ENCODE data around the gene INHBB. TPM values are rescaled to one million over a fixed set of nuclear protein-coding genes. Genes with fewer than 3 reads are reported as not detected.

INHBB gene
- total RNA-seq, 2 donors from 2014 or later, result 35.9 to 83.7 TPM

DNA sequence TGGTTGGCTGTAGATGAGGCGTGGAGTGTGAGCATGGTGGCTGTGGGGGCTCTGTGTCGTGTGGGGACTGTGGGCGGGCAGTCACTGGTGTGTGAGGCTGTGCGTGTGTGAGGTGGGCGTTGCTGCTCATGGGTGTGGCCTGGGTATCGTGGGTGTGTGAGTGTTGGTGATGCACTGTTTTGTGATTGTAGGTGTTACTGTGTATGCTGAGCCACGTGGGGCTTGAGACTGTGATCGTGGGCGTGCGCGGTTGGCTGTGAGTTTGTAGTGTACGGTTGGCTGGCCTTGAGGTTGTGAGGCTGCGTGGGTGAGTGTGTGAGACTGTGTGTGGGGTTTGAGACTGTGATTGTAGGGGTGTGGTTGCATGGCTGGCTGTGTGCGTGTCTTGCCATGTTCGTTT, 8.5 kb downstream of the INHBB start:
- no peaks in the 10 kb centered on the region for H3K4me1 ChIP-seq (replicated peaks)
- 88% methylated on average over 15 of the region's 15 CpGs for WGBS
- no peaks in the 10 kb centered on the region for H3K9me3 ChIP-seq
- intact Hi-C loops (cut with DNase I), result no loop called here
- H3K36me3 ChIP-seq, result peaks cover 0 to 7% of the 10 kb centered on the region in 2 donors
- DNase-seq (ENCODE audit: low spot score), result no peak
- no peak overlapping the region for H3K27ac ChIP-seq
- no peak overlapping the region for H3K4me3 ChIP-seq
- H3K27me3 ChIP-seq (replicated peaks; ENCODE audit: insufficient read depth), result no peaks in the 10 kb centered on the region
- TF ChIP-seq, protein P1, sequence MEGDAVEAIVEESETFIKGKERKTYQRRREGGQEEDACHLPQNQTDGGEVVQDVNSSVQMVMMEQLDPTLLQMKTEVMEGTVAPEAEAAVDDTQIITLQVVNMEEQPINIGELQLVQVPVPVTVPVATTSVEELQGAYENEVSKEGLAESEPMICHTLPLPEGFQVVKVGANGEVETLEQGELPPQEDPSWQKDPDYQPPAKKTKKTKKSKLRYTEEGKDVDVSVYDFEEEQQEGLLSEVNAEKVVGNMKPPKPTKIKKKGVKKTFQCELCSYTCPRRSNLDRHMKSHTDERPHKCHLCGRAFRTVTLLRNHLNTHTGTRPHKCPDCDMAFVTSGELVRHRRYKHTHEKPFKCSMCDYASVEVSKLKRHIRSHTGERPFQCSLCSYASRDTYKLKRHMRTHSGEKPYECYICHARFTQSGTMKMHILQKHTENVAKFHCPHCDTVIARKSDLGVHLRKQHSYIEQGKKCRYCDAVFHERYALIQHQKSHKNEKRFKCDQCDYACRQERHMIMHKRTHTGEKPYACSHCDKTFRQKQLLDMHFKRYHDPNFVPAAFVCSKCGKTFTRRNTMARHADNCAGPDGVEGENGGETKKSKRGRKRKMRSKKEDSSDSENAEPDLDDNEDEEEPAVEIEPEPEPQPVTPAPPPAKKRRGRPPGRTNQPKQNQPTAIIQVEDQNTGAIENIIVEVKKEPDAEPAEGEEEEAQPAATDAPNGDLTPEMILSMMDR (IDR thresholded peaks at IDR 0.05), result no peak
- TF ChIP-seq POLR2AphosphoS5 (IDR thresholded peaks at IDR 0.05) (no peak), POLR2A (IDR thresholded peaks at IDR 0.05) (no peak)

DNA sequence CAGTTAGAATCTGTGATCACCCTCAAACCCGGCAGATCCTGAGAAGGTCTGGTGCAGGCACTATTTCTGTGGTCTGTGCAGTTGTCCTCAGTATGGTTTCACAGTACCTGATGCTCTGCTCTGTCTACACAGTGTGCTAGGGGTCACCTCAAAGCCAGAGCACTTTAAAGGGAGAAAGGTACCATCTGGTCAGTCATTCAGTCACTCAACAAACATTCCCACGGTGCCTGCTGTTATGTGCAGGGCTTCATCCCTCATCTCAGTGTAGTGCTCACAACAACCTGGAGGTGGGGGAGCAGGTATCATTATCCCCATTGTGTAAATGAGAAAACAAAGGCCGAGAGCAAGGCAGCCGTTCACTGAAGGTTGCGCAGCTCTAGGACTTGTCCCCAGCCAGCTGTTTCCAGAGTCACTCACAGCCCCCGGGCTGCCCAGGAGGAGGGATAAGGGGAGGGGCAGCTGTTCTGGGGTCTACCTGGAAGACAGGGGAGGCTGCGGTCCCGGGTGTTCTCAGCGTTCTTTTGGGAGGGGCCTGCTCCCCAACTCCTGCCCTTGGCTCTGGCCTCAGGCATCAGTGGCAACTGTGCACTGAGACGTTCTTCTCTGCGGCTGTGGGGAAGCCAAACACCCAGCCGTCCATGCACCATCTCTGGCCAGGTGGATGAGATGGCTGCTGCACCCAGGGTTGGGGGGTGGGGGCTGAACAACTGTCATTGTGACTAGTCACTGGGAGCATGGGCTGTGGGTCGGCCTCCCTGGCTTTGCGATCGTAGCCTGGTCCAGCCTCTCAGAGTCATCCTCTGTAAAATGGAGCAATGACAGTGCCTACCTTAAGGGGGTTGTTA, 9.2 kb downstream of the INHBB start:
- Histone ChIP-seq H3K27me3 (replicated peaks; ENCODE audit: insufficient read depth) (no peaks in the 10 kb centered on the region), H3K36me3 (peaks cover 0 to under 1% of the 10 kb centered on the region in 2 donors), H3K4me3 (no peak overlapping the region), H3K4me1 (replicated peaks) (no peaks in the 10 kb centered on the region), H3K9me3 (no peaks in the 10 kb centered on the region), H3K27ac (no peak overlapping the region)
- 82% methylated on average over 15 of the region's 15 CpGs for WGBS
- DNase-seq (ENCODE audit: low spot score), result no peak
- intact Hi-C loops (cut with DNase I), result no loop called here
- TF ChIP-seq POLR2A (IDR thresholded peaks at IDR 0.05), result no peak
- no peak for TF ChIP-seq POLR2AphosphoS5 (IDR thresholded peaks at IDR 0.05)
- TF ChIP-seq, protein P1 (IDR thresholded peaks at IDR 0.05), result no peak

DNA sequence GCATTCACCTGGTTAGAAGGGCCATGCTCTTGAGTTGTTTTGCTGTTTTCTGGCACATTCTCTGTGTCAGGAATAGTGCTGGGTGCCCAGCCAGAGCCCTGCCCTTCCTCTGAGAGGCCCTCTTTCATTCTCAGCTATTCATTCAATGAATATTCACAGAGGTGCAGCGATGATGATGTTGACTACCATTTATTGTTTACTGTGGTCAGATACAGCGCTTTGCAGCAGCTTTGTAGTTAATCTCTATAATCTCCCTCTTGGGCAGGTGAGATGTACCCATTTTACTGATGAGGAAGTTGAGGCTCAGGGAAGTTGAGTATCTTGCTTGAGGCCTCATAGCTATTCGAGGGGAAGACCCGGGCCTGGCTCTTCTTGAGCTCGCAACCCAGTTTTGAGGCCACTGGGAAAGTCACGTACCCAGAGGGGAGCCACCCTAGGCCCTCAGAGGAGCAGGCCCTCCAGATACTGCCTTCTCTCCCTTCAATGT, 9.9 kb downstream of the INHBB start:
- 95% methylated on average over 6 of the region's 6 CpGs for WGBS
- no peak overlapping the region for H3K27ac ChIP-seq
- no peaks in the 10 kb centered on the region for H3K9me3 ChIP-seq
- DNase-seq (ENCODE audit: low spot score), result no peak
- TF ChIP-seq, protein P1 (IDR thresholded peaks at IDR 0.05), result no peak
- no peak for TF ChIP-seq POLR2A (IDR thresholded peaks at IDR 0.05)
- TF ChIP-seq POLR2AphosphoS5 (IDR thresholded peaks at IDR 0.05), result no peak
- no peaks in the 10 kb centered on the region for H3K4me1 ChIP-seq (replicated peaks)
- H3K36me3 ChIP-seq, result no peaks in the 10 kb centered on the region
- intact Hi-C loops (cut with DNase I), result no loop called here
- no peaks in the 10 kb centered on the region for H3K27me3 ChIP-seq (replicated peaks; ENCODE audit: insufficient read depth)
- H3K4me3 ChIP-seq, result no peak overlapping the region

DNA sequence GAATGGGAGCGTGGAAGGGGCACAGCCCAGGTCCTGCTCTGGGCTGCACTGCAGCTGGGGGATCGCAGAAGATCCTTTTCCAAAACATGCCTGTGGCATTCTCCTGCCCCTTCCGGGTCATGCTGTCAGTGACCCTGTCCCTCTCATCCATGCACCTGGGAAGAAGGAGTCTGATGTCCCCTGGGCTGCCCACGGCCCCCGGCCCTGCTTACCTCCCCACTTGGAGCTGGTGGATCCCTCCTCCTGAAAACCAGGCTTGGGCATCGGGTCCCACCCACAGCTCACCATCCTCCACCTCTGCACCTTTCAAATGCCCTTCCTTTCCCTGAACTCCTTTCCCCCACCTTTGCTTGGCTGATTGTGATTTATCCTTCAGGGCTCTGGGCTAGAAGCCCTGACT, 11.8 kb downstream of the INHBB start:
- H3K36me3 ChIP-seq, result no peaks in the 10 kb centered on the region
- H3K9me3 ChIP-seq, result no peaks in the 10 kb centered on the region
- WGBS, result 83% methylated on average over 6 of the region's 6 CpGs
- no peaks in the 10 kb centered on the region for H3K4me1 ChIP-seq (replicated peaks)
- no peak overlapping the region for H3K27ac ChIP-seq
- H3K27me3 ChIP-seq (replicated peaks; ENCODE audit: insufficient read depth), result no peaks in the 10 kb centered on the region
- TF ChIP-seq POLR2A (IDR thresholded peaks at IDR 0.05) (no peak), POLR2AphosphoS5 (IDR thresholded peaks at IDR 0.05) (no peak)
- TF ChIP-seq, protein P1 (IDR thresholded peaks at IDR 0.05), result no peak
- H3K4me3 ChIP-seq, result no peak overlapping the region
- no peak for DNase-seq (ENCODE audit: low spot score)
- intact Hi-C loops (cut with DNase I), result no loop called here

All from prostate gland (tissue), 2 donors.